Measurements from ENCODE around the gene GPLD1.
"Not testable (repeated sequence)": the region's sequence is repeated elsewhere in the genome, so short reads cannot be mapped to it uniquely, and the experiment has no call there.

GPLD1 gene

GRCh38 chr6:24520929-24521546 is 31.7 kb upstream of the GPLD1 start:
- Histone ChIP-seq H3K27ac (ENCODE audit: low read length) (no peak overlapping the region), H3K79me2 (ENCODE audit: insufficient read depth, low read length) (no peaks in the 10 kb centered on the region), H3K36me3 (ENCODE audit: insufficient read depth, low read length) (peaks cover 37% of the 10 kb centered on the region), H3K27me3 (ENCODE audit: insufficient read depth, low read length, poor library complexity) (no peaks in the 10 kb centered on the region), H4K20me1 (ENCODE audit: insufficient read depth, low read length) (no peaks in the 10 kb centered on the region), H3K4me3 (ENCODE audit: low read depth in 1 of 2, low read length in 2 of 2) (no peak overlapping the region), H3K9me3 (ENCODE audit: insufficient read depth, low read length, severe bottlenecking) (no peaks in the 10 kb centered on the region), H2AFZ (ENCODE audit: low read depth, low read length) (no peak overlapping the region), H3K4me2 (ENCODE audit: insufficient read depth, low read length) (no peak overlapping the region), H3K4me1 (ENCODE audit: insufficient read depth, low read length) (peaks cover 18% of the 10 kb centered on the region), H3K9ac (ENCODE audit: low read depth, low read length) (no peak overlapping the region)
- DNase-seq (peak; percentile 19), ATAC-seq (ENCODE audit: insufficient read depth, low read depth) (peak; percentile 56; the same call in 1 of the 3 replicates)
- peak; percentile 59 for TF ChIP-seq CTCF (IDR thresholded peaks at IDR 0.05; ENCODE audit: borderline replicate concordance, extremely low read depth, low read length, poor library complexity, severe bottlenecking)
- TF ChIP-seq EZH2 (IDR thresholded peaks at IDR 0.05; ENCODE audit: borderline replicate concordance, low read depth, low read length, severe bottlenecking) = no peak

- no peak for DNase-seq
- Histone ChIP-seq H4K20me1 (ENCODE audit: insufficient read depth, low read length) (no peaks in the 10 kb centered on the region), H2AFZ (ENCODE audit: low read depth, low read length) (no peak overlapping the region), H3K27ac (ENCODE audit: low read length) (no peak overlapping the region), H3K27me3 (ENCODE audit: insufficient read depth, low read length, poor library complexity) (no peaks in the 10 kb centered on the region), H3K4me1 (ENCODE audit: insufficient read depth, low read length) (peaks cover 15% of the 10 kb centered on the region), H3K9ac (ENCODE audit: low read depth, low read length) (no peak overlapping the region), H3K36me3 (ENCODE audit: insufficient read depth, low read length) (peaks cover 57% of the 10 kb centered on the region), H3K9me3 (ENCODE audit: insufficient read depth, low read length, severe bottlenecking) (no peaks in the 10 kb centered on the region), H3K79me2 (ENCODE audit: insufficient read depth, low read length) (no peaks in the 10 kb centered on the region), H3K4me2 (ENCODE audit: insufficient read depth, low read length) (no peak overlapping the region), H3K4me3 (ENCODE audit: low read depth in 1 of 2, low read length in 2 of 2) (no peak overlapping the region)
- no peak for ATAC-seq (ENCODE audit: insufficient read depth, low read depth)
- TF ChIP-seq CTCF (IDR thresholded peaks at IDR 0.05; ENCODE audit: borderline replicate concordance, extremely low read depth, low read length, poor library complexity, severe bottlenecking) = no peak
- TF ChIP-seq EZH2 (IDR thresholded peaks at IDR 0.05; ENCODE audit: borderline replicate concordance, low read depth, low read length, severe bottlenecking) = no peak
These were observed 28.5 kb upstream of the GPLD1 start for GRCh38 chr6:24517659-24518543.

GRCh38 chr6:24513602-24514001 is 24.2 kb upstream of the GPLD1 start:
- no peak overlapping the region for H3K4me3 ChIP-seq (ENCODE audit: low read depth in 1 of 2, low read length in 2 of 2)
- no peaks in the 10 kb centered on the region for H3K9me3 ChIP-seq (ENCODE audit: insufficient read depth, low read length, severe bottlenecking)
- H3K36me3 ChIP-seq (ENCODE audit: insufficient read depth, low read length) = peaks cover 53% of the 10 kb centered on the region
- no peak overlapping the region for H2AFZ ChIP-seq (ENCODE audit: low read depth, low read length)
- H3K4me1 ChIP-seq (ENCODE audit: insufficient read depth, low read length) = no peaks in the 10 kb centered on the region
- TF ChIP-seq EZH2 (IDR thresholded peaks at IDR 0.05; ENCODE audit: borderline replicate concordance, low read depth, low read length, severe bottlenecking) (no peak), CTCF (IDR thresholded peaks at IDR 0.05; ENCODE audit: borderline replicate concordance, extremely low read depth, low read length, poor library complexity, severe bottlenecking) (no peak)
- ATAC-seq (ENCODE audit: insufficient read depth, low read depth) = no peak
- no peak overlapping the region for H3K9ac ChIP-seq (ENCODE audit: low read depth, low read length)
- H3K4me2 ChIP-seq (ENCODE audit: insufficient read depth, low read length) = no peak overlapping the region
- H4K20me1 ChIP-seq (ENCODE audit: insufficient read depth, low read length) = no peaks in the 10 kb centered on the region; the same call in 1 of the 2 replicates
- DNase-seq = no peak
- no peaks in the 10 kb centered on the region for H3K27me3 ChIP-seq (ENCODE audit: insufficient read depth, low read length, poor library complexity)
- no peak overlapping the region for H3K27ac ChIP-seq (ENCODE audit: low read length)
- H3K79me2 ChIP-seq (ENCODE audit: insufficient read depth, low read length) = no peaks in the 10 kb centered on the region

GRCh38 chr6:24511976-24512375 is 22.6 kb upstream of the GPLD1 start:
- H3K4me2 ChIP-seq (ENCODE audit: insufficient read depth, low read length); H2AFZ ChIP-seq (ENCODE audit: low read depth, low read length); H3K9me3 ChIP-seq (ENCODE audit: insufficient read depth, low read length, severe bottlenecking); ATAC-seq (ENCODE audit: insufficient read depth, low read depth); H3K27ac ChIP-seq (ENCODE audit: low read length); H3K4me3 ChIP-seq (ENCODE audit: low read depth in 1 of 2, low read length in 2 of 2); H3K27me3 ChIP-seq (ENCODE audit: insufficient read depth, low read length, poor library complexity); H3K79me2 ChIP-seq (ENCODE audit: insufficient read depth, low read length); DNase-seq; H3K9ac ChIP-seq (ENCODE audit: low read depth, low read length); H3K4me1 ChIP-seq (ENCODE audit: insufficient read depth, low read length); H4K20me1 ChIP-seq (ENCODE audit: insufficient read depth, low read length): not testable (repeated sequence)
- peaks cover 47% of the 10 kb centered on the region for H3K36me3 ChIP-seq (ENCODE audit: insufficient read depth, low read length)

Measured in DND-41 (cell line).